HEK293 (cell line): ENCODE data around the gene KIF13A.
A peak's percentile ranks its signal among the peaks of the same experiment; 100 is the strongest.

Experiments
- CTCF ChIA-PET: fragments of 350-600 bp; formaldehyde crosslinking; extraction: SDS; loops from one replicate; lab custom pipeline; 2021; ENCODE audit warnings: antibody characterized with exemption; lab: Yijun Ruan, JAX
- POLR2A ChIA-PET: fragments of 300-600 bp; formaldehyde crosslinking; extraction: SDS; loops from one replicate; lab custom pipeline; 2020; ENCODE audit warnings: antibody characterized with exemption, inconsistent platforms; lab: Yijun Ruan, JAX
- H3K27ac ChIP-seq: fragments of 200-500 bp; sonication (Bioruptor generic); 2 replicates; pipeline ENCODE4 v1.5.1; 2014; ENCODE audit warnings: low read depth, low read length, control low read depth, inconsistent platforms; ENCODE audit errors: extremely low read depth
- H3K36me3 ChIP-seq, 2 experiments: fragments of 200-500 bp in 1 of 2; sonication (Bioruptor generic) in 1 of 2; 1 replicate in 1 of 2; 2 replicates in 1 of 2; pipeline ENCODE4 v1.5.1; 2014 to 2017; ENCODE audit warnings: inconsistent platforms in 2 of 2, low read length in 2 of 2; ENCODE audit not compliant: control insufficient read depth in 2 of 2, insufficient read depth in 1 of 2
- H3K4me1 ChIP-seq: fragments of 200-500 bp; sonication (Bioruptor generic); 2 replicates; pipeline ENCODE4 v1.5.1; 2014; ENCODE audit warnings: mild to moderate bottlenecking, low read length, inconsistent platforms; ENCODE audit not compliant: control insufficient read depth, insufficient read depth
- H3K4me3 ChIP-seq: 2 replicates; pipeline ENCODE4 v1.5.1; 2011; ENCODE audit warnings: low read depth, mild to moderate bottlenecking, control low read depth, low read length, moderate library complexity
- H3K9me3 ChIP-seq: fragments of 200-500 bp; sonication (Bioruptor generic); 2 replicates; pipeline ENCODE4 v1.5.1; 2014; ENCODE audit warnings: low read depth, low read length, inconsistent platforms; ENCODE audit not compliant: control insufficient read depth, insufficient read depth
- OVOL3 ChIP-seq: fragments of 450-650 bp; formaldehyde crosslinking; IDR thresholded peaks from 2 replicates; pipeline ENCODE4 v1.5.1; 2016; ENCODE audit warnings: missing biosample characterization, missing genetic modification characterization
- PRDM1 ChIP-seq: fragments of 450-650 bp; formaldehyde crosslinking; IDR thresholded peaks from 2 replicates; pipeline ENCODE4; 2016; ENCODE audit warnings: missing biosample characterization, missing genetic modification characterization
- SP7 ChIP-seq: fragments of 450-650 bp; formaldehyde crosslinking; IDR thresholded peaks from 2 replicates; pipeline ENCODE4 v1.5.1; 2016; ENCODE audit warnings: missing biosample characterization, missing genetic modification characterization
- ZBTB48 ChIP-seq: fragments of 450-650 bp; formaldehyde crosslinking; IDR thresholded peaks from 2 replicates; pipeline ENCODE4 v1.5.1; 2016; ENCODE audit warnings: missing biosample characterization, missing genetic modification characterization
- ZNF114 ChIP-seq: fragments of 450-650 bp; formaldehyde crosslinking; IDR thresholded peaks from 2 replicates; pipeline ENCODE4 v1.5.0; 2017; ENCODE audit warnings: missing biosample characterization, missing genetic modification characterization
- ZNF140 ChIP-seq: fragments of 450-650 bp; formaldehyde crosslinking; IDR thresholded peaks from 2 replicates; pipeline ENCODE4 v1.5.1; 2016; ENCODE audit warnings: missing biosample characterization, missing genetic modification characterization
- ZNF157 ChIP-seq: fragments of 450-650 bp; formaldehyde crosslinking; IDR thresholded peaks from 2 replicates; pipeline ENCODE4 v1.5.1; 2016; ENCODE audit warnings: missing biosample characterization, missing genetic modification characterization
- ZNF175 ChIP-seq: fragments of 450-650 bp; formaldehyde crosslinking; IDR thresholded peaks from 2 replicates; pipeline ENCODE4 v1.5.1; 2016; ENCODE audit warnings: missing biosample characterization, missing genetic modification characterization
- ZNF248 ChIP-seq: fragments of 450-650 bp; formaldehyde crosslinking; IDR thresholded peaks from 2 replicates; pipeline ENCODE4 v1.5.1; 2017; ENCODE audit warnings: missing biosample characterization, missing genetic modification characterization
- ZNF266 ChIP-seq: fragments of 450-650 bp; formaldehyde crosslinking; IDR thresholded peaks from 2 replicates; pipeline ENCODE4 v1.5.1; 2016; ENCODE audit warnings: missing biosample characterization, missing genetic modification characterization, low read depth
- ZNF529 ChIP-seq: fragments of 450-650 bp; formaldehyde crosslinking; IDR thresholded peaks from 2 replicates; pipeline ENCODE4 v1.5.1; 2017; ENCODE audit warnings: missing genetic modification characterization, missing biosample characterization; ENCODE audit not compliant: insufficient replicate concordance
- ZNF596 ChIP-seq: fragments of 450-650 bp; IDR thresholded peaks from 2 replicates; pipeline ENCODE4 v1.5.0; 2018; ENCODE audit warnings: missing biosample characterization, mild to moderate bottlenecking, missing genetic modification characterization, moderate library complexity
- ZNF621 ChIP-seq: fragments of 450-650 bp; formaldehyde crosslinking; IDR thresholded peaks from 2 replicates; pipeline ENCODE4 v1.5.1; 2017; ENCODE audit warnings: missing biosample characterization, missing genetic modification characterization
- ZNF624 ChIP-seq: fragments of 450-650 bp; formaldehyde crosslinking; IDR thresholded peaks from 2 replicates; pipeline ENCODE4 v1.5.1; 2017; ENCODE audit warnings: missing biosample characterization, missing genetic modification characterization
- TF ChIP-seq, protein P1 (sequence below): fragments of 450-650 bp; formaldehyde crosslinking; conservative IDR thresholded peaks from 2 replicates; pipeline ENCODE4 v1.5.1; 2016; ENCODE audit warnings: low read depth, missing biosample characterization, missing genetic modification characterization
- TF ChIP-seq, protein P2 (sequence below): fragments of 450-650 bp; formaldehyde crosslinking; IDR thresholded peaks from 2 replicates; pipeline ENCODE4 v1.5.1; 2016; ENCODE audit warnings: missing biosample characterization, missing genetic modification characterization
- TF ChIP-seq, protein P3 (sequence below): fragments of 450-650 bp; formaldehyde crosslinking; IDR thresholded peaks from 2 replicates; pipeline ENCODE4 v1.5.1; 2016; ENCODE audit warnings: missing biosample characterization, missing genetic modification characterization
- TF ChIP-seq, protein P4 (sequence below): fragments of 450-650 bp; formaldehyde crosslinking; IDR thresholded peaks from 2 replicates; pipeline ENCODE4 v1.5.1; 2016; ENCODE audit warnings: missing biosample characterization, missing genetic modification characterization, borderline replicate concordance

The KIF13A gene

DNA sequence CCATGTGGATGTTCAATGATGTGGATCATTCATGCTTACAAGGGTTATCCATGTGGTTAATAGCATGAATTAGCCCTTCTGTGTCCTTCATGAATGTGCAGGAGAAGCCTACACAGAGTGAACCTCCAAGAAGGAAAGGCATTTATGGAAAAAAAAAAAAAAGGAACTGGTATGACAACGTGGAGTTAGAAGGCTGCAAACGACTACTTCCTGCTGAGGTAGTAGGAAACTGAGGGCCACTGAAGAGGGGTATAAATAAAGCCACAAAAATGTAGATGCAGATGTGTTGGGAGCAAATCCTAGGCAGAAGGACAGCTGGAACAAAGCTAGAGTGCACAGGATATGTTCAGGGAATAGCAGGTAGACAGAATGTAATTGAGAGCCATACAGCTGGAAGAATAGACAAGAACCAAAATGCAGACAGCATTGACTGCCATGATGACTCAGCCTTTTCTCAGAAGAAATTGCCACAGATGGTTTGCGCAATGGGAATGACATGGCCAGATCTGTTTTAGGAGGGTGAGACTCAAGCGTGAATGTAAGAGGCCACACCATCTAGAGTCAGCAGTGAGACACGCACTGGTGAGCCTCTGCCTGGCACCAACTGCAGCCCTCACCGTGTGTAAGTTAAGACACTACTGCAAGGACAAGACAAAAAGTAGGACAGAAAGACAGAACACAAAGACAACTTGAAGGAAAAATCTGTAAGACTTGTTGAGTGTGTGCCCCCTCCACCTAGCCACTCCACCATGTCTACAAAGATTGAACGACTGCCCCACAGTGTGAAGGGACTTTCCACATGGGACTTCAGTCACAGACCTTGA lies 79.8 kb downstream of the KIF13A start:
- Histone ChIP-seq H3K4me3 (no peak overlapping the region), H3K36me3 (no peaks in the 10 kb centered on the region), H3K4me1 (no peaks in the 10 kb centered on the region)
- POLR2A ChIA-PET, result no interaction called here
- CTCF ChIA-PET, result no interaction called here
- no peak for TF ChIP-seq ZNF596 (tag by site-specific recombination)
- TF ChIP-seq ZNF140 (tag by site-specific recombination), result no peak
- 0 out of 2 replicates have a peak, but pooled peaks have one; percentile 26 for TF ChIP-seq SP7
- TF ChIP-seq ZNF248, result 0 out of 2 replicates have a peak, but pooled peaks have one; percentile 38
- TF ChIP-seq, all 188 proteins: peak for 2
- Histone ChIP-seq H3K9me3 (no peaks in the 10 kb centered on the region), H3K27ac (no peak overlapping the region)

DNA sequence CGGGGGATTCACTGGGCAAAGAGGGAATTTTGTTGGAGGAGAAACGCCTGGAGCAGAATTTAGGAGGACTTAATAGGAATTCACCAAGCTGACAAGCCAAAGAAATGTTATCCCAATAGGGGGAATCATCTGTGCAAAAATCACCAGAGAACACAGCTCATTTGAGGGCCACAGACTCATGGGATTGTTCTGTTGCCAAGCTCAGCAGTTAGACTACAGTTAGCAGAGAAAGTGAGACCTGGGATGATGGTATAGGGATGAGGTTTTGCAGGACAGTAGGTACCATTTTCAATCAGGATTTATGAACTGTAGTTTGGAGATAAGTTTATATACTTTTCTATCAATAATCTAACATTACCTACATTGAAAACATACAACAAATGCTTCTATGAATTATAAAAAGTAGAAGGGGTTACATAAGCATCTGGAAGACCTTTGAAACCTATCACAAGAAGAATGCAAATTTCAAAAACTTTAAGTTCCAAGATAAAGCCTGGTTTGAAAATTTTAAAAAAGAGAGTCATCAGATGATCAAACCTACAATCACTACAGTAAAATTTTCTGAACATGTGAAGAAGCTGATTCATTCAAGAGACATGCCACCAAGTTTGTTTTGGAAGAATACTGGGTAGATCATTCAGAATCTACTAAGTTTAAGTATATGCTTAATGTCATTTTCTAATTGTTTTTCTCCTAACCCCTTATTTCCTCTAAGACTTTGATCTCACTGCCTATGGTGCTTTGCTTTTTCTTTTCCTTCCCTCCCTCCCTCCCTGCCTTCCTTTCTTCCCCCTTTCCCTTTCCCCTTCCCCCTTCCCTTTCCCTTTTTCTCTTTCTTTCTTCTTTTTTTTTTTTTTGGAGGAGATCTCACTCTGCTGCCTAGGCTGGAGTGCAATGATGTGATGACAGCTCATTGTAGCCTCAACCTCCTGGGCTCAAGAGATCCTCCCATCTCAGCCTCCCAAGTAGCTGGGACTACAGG lies 81.5 kb downstream of the KIF13A start:
- TF ChIP-seq PRDM1 (peak; percentile 70), ZNF266 (tag by site-specific recombination) (no peak)
- TF ChIP-seq, all 188 proteins: peak for 1
- H3K9me3 ChIP-seq, result no peaks in the 10 kb centered on the region
- ChIA-PET POLR2A (no interaction called here), CTCF (interaction anchor here (0.7 kb wide), 1 partner anchor 148 kb away, joined by 3 read pairs; no protein-coding TSS in a partner anchor)
- H3K36me3 ChIP-seq, result no peaks in the 10 kb centered on the region
- no peaks in the 10 kb centered on the region for H3K4me1 ChIP-seq
- H3K27ac ChIP-seq, result no peak overlapping the region
- H3K4me3 ChIP-seq, result no peak overlapping the region

DNA sequence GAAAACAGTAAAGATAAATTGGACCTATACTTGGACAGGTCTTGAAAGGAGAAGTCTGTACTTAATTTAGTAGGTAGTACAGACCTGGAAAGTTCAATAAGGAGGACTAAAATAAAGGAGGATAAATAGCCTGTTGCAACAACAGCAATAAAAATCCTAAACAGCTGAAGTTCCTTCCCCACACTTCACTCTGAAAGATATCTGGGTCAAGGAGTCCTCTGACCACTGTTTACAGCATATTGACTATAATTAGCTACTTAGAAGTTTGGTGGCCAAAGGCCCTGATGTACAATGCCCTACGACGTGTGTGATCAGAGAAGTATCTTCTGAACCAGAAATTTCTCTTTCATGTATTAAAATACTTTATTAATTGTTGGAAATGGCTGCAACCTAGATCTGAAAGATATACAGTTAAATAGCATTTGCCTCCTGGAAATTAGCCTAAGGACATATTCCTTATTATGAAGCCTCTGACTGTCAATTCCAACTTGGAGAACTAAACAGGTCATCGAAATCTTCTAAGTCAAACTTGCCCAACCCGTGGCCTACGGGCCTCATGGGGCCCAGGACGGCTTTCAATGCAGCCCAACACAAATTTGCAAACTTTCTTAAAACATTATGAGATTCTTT lies 82.8 kb downstream of the KIF13A start:
- Histone ChIP-seq H3K9me3 (no peaks in the 10 kb centered on the region), H3K36me3 (no peaks in the 10 kb centered on the region), H3K4me3 (no peak overlapping the region), H3K27ac (no peak overlapping the region), H3K4me1 (no peaks in the 10 kb centered on the region)
- POLR2A ChIA-PET, result no interaction called here
- CTCF ChIA-PET, result no interaction called here
- TF ChIP-seq ZNF529 (tag by site-specific recombination) (no peak), ZNF114 (tag by site-specific recombination) (no peak), OVOL3 (no peak), ZNF175 (no peak), ZNF621 (tag by site-specific recombination) (no peak), ZBTB48 (tag by site-specific recombination) (no peak), ZNF624 (no peak)

DNA sequence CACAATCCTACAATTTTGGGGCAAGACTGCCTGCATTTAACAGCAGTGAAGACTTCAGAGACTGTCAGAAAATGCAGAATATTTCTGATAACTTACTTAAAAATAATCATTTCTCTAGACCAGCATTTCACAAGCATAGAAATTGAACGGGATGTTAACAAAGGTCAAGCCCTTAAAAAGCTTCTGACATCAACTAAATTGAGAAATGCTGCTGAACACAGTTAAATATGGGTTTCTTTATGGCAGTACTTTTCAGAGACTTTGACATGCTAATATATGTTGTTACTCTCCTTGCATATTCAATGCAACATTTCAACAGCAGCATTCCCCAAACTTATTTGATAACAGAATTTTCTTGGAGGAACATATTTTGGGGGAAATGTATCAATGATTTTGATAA lies 84.5 kb downstream of the KIF13A start:
- H3K9me3 ChIP-seq, result no peaks in the 10 kb centered on the region
- POLR2A ChIA-PET, result no interaction called here
- CTCF ChIA-PET, result interaction anchor here (1.6 kb wide), 1 partner anchor 220 kb away, joined by 5 read pairs; the partner anchor contains the start of gene NHLRC1
- TF ChIP-seq, protein P1, sequence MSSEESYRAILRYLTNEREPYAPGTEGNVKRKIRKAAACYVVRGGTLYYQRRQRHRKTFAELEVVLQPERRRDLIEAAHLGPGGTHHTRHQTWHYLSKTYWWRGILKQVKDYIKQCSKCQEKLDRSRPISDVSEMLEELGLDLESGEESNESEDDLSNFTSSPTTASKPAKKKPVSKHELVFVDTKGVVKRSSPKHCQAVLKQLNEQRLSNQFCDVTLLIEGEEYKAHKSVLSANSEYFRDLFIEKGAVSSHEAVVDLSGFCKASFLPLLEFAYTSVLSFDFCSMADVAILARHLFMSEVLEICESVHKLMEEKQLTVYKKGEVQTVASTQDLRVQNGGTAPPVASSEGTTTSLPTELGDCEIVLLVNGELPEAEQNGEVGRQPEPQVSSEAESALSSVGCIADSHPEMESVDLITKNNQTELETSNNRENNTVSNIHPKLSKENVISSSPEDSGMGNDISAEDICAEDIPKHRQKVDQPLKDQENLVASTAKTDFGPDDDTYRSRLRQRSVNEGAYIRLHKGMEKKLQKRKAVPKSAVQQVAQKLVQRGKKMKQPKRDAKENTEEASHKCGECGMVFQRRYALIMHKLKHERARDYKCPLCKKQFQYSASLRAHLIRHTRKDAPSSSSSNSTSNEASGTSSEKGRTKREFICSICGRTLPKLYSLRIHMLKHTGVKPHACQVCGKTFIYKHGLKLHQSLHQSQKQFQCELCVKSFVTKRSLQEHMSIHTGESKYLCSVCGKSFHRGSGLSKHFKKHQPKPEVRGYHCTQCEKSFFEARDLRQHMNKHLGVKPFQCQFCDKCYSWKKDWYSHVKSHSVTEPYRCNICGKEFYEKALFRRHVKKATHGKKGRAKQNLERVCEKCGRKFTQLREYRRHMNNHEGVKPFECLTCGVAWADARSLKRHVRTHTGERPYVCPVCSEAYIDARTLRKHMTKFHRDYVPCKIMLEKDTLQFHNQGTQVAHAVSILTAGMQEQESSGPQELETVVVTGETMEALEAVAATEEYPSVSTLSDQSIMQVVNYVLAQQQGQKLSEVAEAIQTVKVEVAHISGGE (tag by site-specific recombination), result no peak
- TF ChIP-seq, protein P2, sequence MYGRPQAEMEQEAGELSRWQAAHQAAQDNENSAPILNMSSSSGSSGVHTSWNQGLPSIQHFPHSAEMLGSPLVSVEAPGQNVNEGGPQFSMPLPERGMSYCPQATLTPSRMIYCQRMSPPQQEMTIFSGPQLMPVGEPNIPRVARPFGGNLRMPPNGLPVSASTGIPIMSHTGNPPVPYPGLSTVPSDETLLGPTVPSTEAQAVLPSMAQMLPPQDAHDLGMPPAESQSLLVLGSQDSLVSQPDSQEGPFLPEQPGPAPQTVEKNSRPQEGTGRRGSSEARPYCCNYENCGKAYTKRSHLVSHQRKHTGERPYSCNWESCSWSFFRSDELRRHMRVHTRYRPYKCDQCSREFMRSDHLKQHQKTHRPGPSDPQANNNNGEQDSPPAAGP (tag by site-specific recombination), result no peak
- TF ChIP-seq, protein P3, sequence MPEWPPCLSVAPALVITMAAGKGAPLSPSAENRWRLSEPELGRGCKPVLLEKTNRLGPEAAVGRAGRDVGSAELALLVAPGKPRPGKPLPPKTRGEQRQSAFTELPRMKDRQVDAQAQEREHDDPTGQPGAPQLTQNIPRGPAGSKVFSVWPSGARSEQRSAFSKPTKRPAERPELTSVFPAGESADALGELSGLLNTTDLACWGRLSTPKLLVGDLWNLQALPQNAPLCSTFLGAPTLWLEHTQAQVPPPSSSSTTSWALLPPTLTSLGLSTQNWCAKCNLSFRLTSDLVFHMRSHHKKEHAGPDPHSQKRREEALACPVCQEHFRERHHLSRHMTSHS (tag by site-specific recombination), result no peak
- TF ChIP-seq ZNF175 (no peak), ZNF157 (tag by site-specific recombination) (no peak)
- TF ChIP-seq, protein P4, sequence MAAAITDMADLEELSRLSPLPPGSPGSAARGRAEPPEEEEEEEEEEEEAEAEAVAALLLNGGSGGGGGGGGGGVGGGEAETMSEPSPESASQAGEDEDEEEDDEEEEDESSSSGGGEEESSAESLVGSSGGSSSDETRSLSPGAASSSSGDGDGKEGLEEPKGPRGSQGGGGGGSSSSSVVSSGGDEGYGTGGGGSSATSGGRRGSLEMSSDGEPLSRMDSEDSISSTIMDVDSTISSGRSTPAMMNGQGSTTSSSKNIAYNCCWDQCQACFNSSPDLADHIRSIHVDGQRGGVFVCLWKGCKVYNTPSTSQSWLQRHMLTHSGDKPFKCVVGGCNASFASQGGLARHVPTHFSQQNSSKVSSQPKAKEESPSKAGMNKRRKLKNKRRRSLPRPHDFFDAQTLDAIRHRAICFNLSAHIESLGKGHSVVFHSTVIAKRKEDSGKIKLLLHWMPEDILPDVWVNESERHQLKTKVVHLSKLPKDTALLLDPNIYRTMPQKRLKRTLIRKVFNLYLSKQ (tag by site-specific recombination), result no peak

More for the DNA sequence above, 84.5 kb downstream of the KIF13A start:
- H3K36me3 ChIP-seq, result no peaks in the 10 kb centered on the region
- H3K4me3 ChIP-seq, result no peak overlapping the region
- no peak overlapping the region for H3K27ac ChIP-seq
- H3K4me1 ChIP-seq, result no peaks in the 10 kb centered on the region
